ENCODE results near the gene KMT2C. TPM values are rescaled to one million over a fixed set of nuclear protein-coding genes. Genes with fewer than 3 reads are reported as not detected.

The KMT2C gene
- total RNA-seq, 1 experiment from 2014 or later = 8.7 TPM

- Histone ChIP-seq H3K9me3 (no peaks in the 10 kb centered on the region), H3K36me3 (no peaks in the 10 kb centered on the region; the same call in 1 of the 2 replicates), H3K27me3 (no peaks in the 10 kb centered on the region), H3K4me3 (no peak overlapping the region)
- no peak for DNase-seq
Observed at GRCh38 chr7:152131981-152132494, 303.8 kb downstream of the KMT2C start.

DNA sequence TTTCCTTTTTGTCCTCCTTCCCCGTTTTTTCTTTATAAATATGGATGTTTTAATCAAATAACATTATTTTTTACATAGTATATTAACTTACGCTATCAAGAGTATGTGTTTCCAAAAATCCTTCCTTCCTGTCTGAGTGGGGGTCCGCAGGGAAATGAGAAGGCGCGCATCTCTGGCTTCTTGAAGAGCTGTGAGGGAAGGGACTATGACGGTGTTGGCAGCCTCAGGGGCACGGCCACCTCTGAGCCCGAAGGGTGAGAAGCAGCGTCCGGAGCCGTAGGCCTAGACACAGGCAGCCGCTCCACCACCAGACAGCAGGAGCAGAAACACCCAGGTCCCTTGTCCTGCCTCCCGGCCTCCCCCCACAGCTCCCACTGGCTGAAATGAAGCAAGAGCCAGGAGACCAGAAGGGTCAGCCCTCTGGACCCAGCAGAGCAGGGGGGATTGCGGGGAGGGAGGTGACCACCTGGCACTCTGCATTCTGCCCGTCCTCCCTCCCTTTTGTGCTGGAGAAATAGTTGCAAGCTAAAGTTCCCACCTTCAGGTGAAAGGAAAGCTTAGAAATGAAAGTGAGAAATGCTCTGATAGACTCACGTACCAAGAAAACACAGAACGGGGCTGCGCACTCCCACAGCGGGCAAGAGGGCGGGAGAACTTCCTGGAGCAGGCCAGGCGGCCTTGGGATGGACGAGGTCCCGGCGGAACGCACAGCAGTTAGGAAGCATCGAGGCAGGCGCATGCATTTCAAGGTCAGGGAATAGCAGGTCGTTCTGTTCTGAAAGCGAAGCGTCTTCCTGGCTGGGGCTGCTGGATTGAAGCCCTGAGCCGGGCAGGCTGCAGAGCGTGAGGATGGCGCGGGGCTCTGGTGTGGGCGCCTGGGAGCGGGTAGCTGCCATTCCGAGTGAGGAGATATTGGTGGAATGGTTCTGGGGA lies 304.9 kb downstream of the KMT2C start:
- Histone ChIP-seq H3K36me3 (no peaks in the 10 kb centered on the region; the same call in 1 of the 2 replicates), H3K9me3 (no peaks in the 10 kb centered on the region), H3K4me3 (no peak overlapping the region), H3K27me3 (no peaks in the 10 kb centered on the region)
- DNase-seq = no peak

DNA sequence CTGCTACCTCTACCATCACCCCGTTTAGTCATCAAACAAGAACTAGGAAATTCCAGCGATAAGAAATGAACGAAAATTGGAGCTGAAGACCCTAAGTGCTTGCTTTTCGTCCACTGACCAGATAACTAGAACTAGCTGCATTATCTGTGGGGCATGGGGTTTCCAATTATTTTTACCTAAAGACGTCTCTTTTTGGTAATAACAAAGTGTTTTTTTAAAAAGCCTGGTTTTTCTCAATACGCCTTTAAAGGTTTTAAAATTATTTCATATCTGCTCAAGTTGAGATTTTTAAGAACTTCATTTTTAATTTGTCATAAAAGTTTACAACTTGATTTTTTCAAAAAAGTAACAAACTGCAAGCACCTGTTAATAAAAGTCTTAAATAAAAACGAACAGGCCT lies 306.1 kb downstream of the KMT2C start:
- no peaks in the 10 kb centered on the region for H3K27me3 ChIP-seq
- H3K9me3 ChIP-seq = no peaks in the 10 kb centered on the region
- peaks cover 6% of the 10 kb centered on the region for H3K36me3 ChIP-seq
- H3K4me3 ChIP-seq = no peak overlapping the region
- DNase-seq = no peak

- H3K4me3 ChIP-seq = no peak overlapping the region
- H3K36me3 ChIP-seq = peaks cover 13% of the 10 kb centered on the region
- no peaks in the 10 kb centered on the region for H3K27me3 ChIP-seq
- DNase-seq = no peak
- H3K9me3 ChIP-seq = no peaks in the 10 kb centered on the region
Observed at GRCh38 chr7:152128741-152129461, 306.9 kb downstream of the KMT2C start.

GRCh38 chr7:152128252-152128651 lies 307.6 kb downstream of the KMT2C start:
- H3K4me3 ChIP-seq = no peak overlapping the region
- H3K36me3 ChIP-seq = peaks cover 16% of the 10 kb centered on the region
- H3K27me3 ChIP-seq = no peaks in the 10 kb centered on the region
- DNase-seq = no peak
- H3K9me3 ChIP-seq = no peaks in the 10 kb centered on the region

GRCh38 chr7:152127229-152127628 lies 308.6 kb downstream of the KMT2C start:
- Histone ChIP-seq H3K4me3 (no peak overlapping the region), H3K36me3 (peaks cover 26% of the 10 kb centered on the region), H3K9me3 (no peaks in the 10 kb centered on the region), H3K27me3 (no peaks in the 10 kb centered on the region)
- no peak for DNase-seq

DNA sequence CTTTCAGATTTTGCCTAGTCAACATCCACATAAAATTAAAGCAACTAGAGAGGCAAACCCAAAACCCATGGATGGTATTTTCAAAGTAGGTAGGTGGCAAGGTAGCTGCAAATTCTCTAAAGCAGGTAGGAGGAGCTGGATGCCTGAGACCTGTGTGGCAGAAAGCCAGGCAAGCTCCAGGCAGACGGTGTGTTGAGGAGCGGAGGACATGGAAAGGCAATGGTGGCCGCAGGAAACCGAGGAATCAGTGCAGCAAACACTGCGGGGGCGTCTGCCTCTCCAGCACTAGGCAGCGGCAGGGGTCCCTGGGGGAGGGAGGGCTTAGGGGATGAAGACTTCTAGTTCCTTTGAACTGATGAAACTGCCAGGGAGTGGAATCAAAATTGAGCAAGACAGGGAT lies 309.1 kb downstream of the KMT2C start:
- no peak for DNase-seq
- H3K9me3 ChIP-seq = no peaks in the 10 kb centered on the region
- no peak overlapping the region for H3K4me3 ChIP-seq
- no peaks in the 10 kb centered on the region for H3K27me3 ChIP-seq
- H3K36me3 ChIP-seq = peaks cover 29% of the 10 kb centered on the region

GRCh38 chr7:152122540-152122939 lies 313.3 kb downstream of the KMT2C start:
- Histone ChIP-seq H3K9me3 (no peaks in the 10 kb centered on the region), H3K36me3 (peaks cover 43% of the 10 kb centered on the region), H3K27me3 (no peaks in the 10 kb centered on the region), H3K4me3 (no peak overlapping the region)
- no peak for DNase-seq

- no peak overlapping the region for H3K4me3 ChIP-seq
- peaks cover 43% of the 10 kb centered on the region for H3K36me3 ChIP-seq
- DNase-seq = no peak
- no peaks in the 10 kb centered on the region for H3K27me3 ChIP-seq
- H3K9me3 ChIP-seq = no peaks in the 10 kb centered on the region
Observed at GRCh38 chr7:152121432-152121831, 314.4 kb downstream of the KMT2C start.

DNA sequence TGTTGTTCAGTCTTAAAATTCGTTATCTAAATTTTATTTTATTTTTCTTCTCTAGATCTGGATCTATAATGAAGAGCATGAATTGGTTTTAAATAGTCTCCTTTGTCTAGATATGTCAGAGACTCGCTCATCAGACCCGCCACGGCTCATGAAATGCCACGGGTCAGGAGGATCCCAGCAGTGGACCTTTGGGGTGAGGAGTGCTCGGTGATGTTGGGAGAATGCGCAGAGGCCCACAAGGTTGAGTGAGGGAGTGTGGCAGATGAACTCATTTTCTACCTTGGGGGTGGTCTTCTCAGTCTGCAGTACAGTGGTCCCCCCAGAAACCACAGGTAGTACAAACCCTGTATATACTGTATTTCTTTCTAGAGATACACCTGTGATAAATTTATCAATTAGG lies 315.0 kb downstream of the KMT2C start:
- H3K27me3 ChIP-seq = no peaks in the 10 kb centered on the region
- H3K36me3 ChIP-seq = peaks cover 43% of the 10 kb centered on the region
- H3K9me3 ChIP-seq = no peaks in the 10 kb centered on the region
- no peak for DNase-seq
- no peak overlapping the region for H3K4me3 ChIP-seq

GRCh38 chr7:152120210-152120609 lies 315.6 kb downstream of the KMT2C start:
- no peak for DNase-seq

GRCh38 chr7:152117356-152117755 lies 318.4 kb downstream of the KMT2C start:
- Histone ChIP-seq H3K36me3 (peaks cover 18% of the 10 kb centered on the region), H3K4me3 (no peak overlapping the region), H3K27me3 (no peaks in the 10 kb centered on the region), H3K9me3 (no peaks in the 10 kb centered on the region)
- no peak for DNase-seq

More at GRCh38 chr7:152120210-152120609, 315.6 kb downstream of the KMT2C start:
- H3K27me3 ChIP-seq = no peaks in the 10 kb centered on the region
- H3K4me3 ChIP-seq = no peak overlapping the region
- peaks cover 42% of the 10 kb centered on the region for H3K36me3 ChIP-seq
- H3K9me3 ChIP-seq = no peaks in the 10 kb centered on the region

- Histone ChIP-seq H3K9me3 (no peaks in the 10 kb centered on the region), H3K27me3 (no peaks in the 10 kb centered on the region), H3K36me3 (peaks cover 6% of the 10 kb centered on the region; the same call in 1 of the 2 replicates), H3K4me3 (no peak overlapping the region)
- DNase-seq = no peak
Observed at GRCh38 chr7:152115021-152115718, 320.6 kb downstream of the KMT2C start.

DNA sequence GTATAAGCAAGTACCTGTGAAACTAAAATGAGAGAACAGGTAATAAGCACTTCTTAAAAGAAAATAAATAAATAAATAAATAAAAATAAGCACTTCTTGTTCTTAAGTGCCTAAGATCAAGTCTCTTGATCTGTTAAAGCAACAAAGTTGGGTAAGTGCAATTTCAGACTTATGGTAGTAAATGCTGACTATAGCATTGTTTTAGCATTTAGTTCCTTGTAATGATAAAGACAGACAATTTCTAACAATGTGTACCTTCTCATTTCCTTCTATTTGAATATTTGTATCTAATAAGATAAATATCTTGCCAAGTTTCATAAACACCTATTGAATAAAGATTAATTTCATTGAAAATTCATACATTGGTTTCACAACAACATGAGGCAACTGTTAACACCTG lies 323.0 kb downstream of the KMT2C start:
- no peak overlapping the region for H3K4me3 ChIP-seq
- no peaks in the 10 kb centered on the region for H3K27me3 ChIP-seq
- DNase-seq = no peak
- H3K36me3 ChIP-seq = no peaks in the 10 kb centered on the region; the same call in 1 of the 2 replicates
- no peaks in the 10 kb centered on the region for H3K9me3 ChIP-seq

DNA sequence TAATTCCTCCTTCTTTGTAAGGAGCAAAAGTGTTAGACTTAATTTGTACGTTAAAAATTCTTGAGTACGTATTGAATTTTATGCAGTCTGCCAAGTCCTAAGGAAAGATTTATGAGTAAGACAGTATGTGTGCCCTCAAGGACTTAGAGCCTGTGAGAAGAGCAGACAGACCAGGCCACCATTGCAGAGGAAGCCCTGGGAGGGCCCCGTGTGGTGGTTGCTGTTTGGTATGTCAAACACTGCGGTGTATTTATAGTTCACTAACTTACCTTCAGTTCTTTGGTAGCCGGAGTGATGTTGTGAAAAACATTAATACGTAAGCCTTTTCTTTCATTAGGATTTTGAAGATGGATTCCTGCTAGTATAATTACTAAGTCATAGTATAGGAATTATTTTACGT lies 327.4 kb downstream of the KMT2C start:
- H3K36me3 ChIP-seq = no peaks in the 10 kb centered on the region
- no peaks in the 10 kb centered on the region for H3K9me3 ChIP-seq

DNA sequence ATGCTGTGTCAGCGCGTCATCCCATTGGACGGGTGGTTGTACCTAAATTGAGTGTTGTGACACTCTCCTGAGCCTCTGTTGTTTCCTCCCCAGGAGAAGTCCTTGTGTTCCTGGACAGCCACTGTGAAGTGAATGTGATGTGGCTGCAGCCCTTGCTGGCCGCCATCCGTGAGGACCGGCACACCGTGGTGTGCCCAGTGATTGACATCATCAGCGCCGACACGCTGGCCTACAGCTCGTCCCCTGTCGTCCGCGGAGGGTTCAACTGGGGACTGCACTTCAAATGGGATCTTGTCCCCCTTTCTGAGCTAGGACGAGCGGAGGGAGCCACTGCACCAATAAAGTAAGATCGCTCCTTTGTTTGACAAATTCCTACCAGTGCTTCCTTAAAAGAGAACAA lies 327.9 kb downstream of the KMT2C start:
- Histone ChIP-seq H3K27me3 (no peaks in the 10 kb centered on the region), H3K9me3 (no peaks in the 10 kb centered on the region), H3K4me3 (no peak overlapping the region), H3K36me3 (no peaks in the 10 kb centered on the region)
- DNase-seq = no peak

More for the DNA sequence above, 327.4 kb downstream of the KMT2C start:
- DNase-seq = no peak
- H3K4me3 ChIP-seq = no peak overlapping the region
- H3K27me3 ChIP-seq = no peaks in the 10 kb centered on the region

DNA sequence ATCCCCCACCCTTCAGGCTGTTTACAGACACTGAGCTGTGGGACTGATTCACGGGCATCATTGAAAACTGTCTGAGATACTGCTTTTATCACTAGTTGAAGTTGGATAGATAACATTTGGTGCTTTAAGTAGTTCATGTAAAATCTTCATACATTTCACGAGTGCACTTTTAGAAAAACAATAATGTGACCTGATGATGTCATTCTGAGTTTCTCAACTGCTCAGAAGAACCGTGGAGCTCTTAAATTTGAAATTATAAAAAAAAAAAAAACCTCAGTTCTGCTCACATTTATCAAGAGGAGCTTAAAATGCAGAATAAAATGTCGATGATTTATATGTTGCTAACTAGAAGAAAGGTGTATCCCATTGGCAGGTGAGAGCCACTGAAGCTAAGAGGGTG lies 328.8 kb downstream of the KMT2C start:
- no peaks in the 10 kb centered on the region for H3K27me3 ChIP-seq
- no peaks in the 10 kb centered on the region for H3K9me3 ChIP-seq
- H3K36me3 ChIP-seq = no peaks in the 10 kb centered on the region
- DNase-seq = no peak
- H3K4me3 ChIP-seq = no peak overlapping the region

Data from MG63 (cell line).